Loucy (cell line): ENCODE data around the gene AMN.

ENCODE experiments used
- CTCF ChIP-seq: fragments of 200-600 bp; sonication (generic); conservative IDR thresholded peaks from 2 replicates; pipeline ENCODE4 v1.5.1; 2014; ENCODE audit warnings: mild to moderate bottlenecking, antibody characterized with exemption, low read length
- EZH2phosphoT487 ChIP-seq: fragments of 200-600 bp; IDR thresholded peaks from 2 replicates; pipeline ENCODE4 v1.6.1; 2018; ENCODE audit warnings: antibody characterized with exemption, mild to moderate bottlenecking, moderate library complexity, borderline replicate concordance

GRCh38 chr14:102969060-102969791 lies 46.8 kb downstream of the AMN start:
- TF ChIP-seq CTCF (no peak), EZH2phosphoT487 (no peak)
